ENCODE results near the gene IRF4. TPM values are rescaled to one million over a fixed set of nuclear protein-coding genes. Genes with fewer than 3 reads are reported as not detected.

The IRF4 gene
- total and polyA plus RNA-seq, 11 donors: 0.08 to 4.4 (median 0.30) TPM; not detected in 1

DNA sequence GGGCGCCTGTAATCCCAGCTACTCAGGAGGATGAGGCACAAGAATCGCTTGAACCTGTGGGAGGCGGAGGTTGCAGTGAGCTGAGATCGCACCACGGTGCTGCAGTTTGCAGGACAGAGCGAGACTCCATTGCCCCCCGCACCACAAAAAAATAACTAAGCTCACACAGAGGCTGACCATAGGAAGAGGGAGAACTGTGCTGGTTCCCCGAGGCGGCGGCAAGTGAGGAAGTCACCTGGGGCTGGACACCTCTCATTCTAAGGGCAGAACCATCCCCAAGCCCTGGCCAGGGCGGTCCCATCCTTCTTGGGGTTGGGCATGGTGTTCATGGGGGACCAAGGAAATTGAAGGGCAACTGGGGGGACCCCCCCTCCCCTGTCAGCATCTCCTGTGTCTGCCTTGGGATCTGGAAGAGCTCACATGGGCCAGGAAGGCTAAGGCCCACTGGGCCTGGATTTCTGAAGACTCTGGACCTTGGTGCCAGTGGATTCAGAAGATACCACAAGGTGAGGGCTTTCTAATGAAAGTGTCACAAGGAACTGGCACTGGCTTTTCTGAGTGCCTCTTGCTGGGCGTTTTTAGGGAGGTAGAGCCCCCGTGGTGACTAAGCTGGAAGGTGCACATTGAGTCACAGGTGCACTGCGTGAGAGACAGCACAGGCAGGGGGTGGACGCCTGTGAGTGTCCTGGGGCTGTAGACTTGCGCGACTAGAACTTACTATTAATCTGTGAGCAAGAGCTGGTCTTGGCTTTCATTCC is 11.5 kb downstream of the IRF4 start:
- 82 to 90% (median 83%) methylated on average over 17 of the region's 17 CpGs for WGBS, 4 donors
- DNase-seq (no peak), ATAC-seq (no peak)
- TF ChIP-seq, protein P1, sequence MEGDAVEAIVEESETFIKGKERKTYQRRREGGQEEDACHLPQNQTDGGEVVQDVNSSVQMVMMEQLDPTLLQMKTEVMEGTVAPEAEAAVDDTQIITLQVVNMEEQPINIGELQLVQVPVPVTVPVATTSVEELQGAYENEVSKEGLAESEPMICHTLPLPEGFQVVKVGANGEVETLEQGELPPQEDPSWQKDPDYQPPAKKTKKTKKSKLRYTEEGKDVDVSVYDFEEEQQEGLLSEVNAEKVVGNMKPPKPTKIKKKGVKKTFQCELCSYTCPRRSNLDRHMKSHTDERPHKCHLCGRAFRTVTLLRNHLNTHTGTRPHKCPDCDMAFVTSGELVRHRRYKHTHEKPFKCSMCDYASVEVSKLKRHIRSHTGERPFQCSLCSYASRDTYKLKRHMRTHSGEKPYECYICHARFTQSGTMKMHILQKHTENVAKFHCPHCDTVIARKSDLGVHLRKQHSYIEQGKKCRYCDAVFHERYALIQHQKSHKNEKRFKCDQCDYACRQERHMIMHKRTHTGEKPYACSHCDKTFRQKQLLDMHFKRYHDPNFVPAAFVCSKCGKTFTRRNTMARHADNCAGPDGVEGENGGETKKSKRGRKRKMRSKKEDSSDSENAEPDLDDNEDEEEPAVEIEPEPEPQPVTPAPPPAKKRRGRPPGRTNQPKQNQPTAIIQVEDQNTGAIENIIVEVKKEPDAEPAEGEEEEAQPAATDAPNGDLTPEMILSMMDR (IDR thresholded peaks at IDR 0.05): no peak
- TF ChIP-seq POLR2A (IDR thresholded peaks at IDR 0.05): no peak
- Histone ChIP-seq H3K4me1 (peaks cover 0 to under 1% (median 0%) of the 10 kb centered on the region in 12 donors), H3K27me3 (peaks cover 0 to 19% (median 4%) of the 10 kb centered on the region in 9 donors), H3K9me3 (peaks cover 0 to 5% (median 0%) of the 10 kb centered on the region in 12 donors), H3K4me3 (no peak overlapping the region), H3K27ac (no peak overlapping the region), H3K36me3 (no peaks in the 10 kb centered on the region)
- intact Hi-C loops (cut with DNase I): loop anchor here in 2 of 10 donors (5.0 to 10.0 kb wide), 2 partner anchors 188 to 216 kb away; no protein-coding TSS in a partner anchor

DNA sequence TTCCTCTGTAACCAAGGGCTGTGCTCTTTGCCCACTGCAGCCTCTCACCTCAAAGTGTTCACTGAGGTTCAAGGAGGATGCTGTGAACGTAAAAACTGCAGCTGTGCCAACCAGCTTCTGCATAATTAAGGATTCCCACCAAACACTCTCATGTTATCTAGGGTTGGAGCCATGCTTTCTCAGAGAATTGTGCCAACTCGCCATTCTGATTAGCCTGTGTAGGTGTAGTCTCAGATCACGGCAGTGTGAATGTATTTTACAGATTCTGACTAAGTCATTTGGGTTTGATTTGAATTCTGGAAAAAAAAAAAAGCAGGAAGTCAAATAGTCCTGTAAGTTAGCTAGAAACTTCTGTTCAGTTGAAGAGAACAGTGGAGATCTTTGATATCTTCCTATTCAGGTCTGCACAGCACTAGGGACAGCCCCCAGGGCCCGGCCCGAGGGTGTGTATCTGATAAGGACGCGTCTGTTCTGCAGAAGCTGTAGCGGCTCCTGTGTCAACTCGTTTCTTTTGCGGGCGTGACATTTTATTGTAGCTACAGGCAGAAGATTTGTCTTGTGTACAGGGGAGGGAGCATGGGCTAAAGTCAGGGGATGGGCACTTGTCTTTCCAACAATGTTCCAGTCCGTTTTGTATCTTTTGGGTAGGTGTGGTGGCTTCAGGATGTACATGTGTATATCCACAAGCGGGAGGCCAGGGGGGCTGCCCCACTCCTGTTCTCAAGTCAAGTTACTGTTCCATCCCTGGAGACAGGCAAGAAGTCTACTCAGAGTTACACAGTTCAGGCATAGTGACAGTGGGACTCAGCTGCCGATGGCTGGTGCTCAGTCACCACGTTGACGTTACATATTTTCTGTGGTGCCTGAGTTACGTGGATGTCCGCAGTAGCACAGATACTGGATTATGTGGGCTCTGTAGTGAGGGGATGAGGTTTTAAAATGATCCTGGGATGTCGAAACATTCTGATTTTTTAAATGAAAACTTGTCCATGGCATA is 12.4 kb downstream of the IRF4 start:
- H3K4me3 ChIP-seq: no peak overlapping the region
- no peak for DNase-seq
- no peak for TF ChIP-seq POLR2A (IDR thresholded peaks at IDR 0.05)
- TF ChIP-seq, protein P1 (IDR thresholded peaks at IDR 0.05): no peak
- H3K27ac ChIP-seq: no peak overlapping the region
- H3K4me1 ChIP-seq: peaks cover 0 to 9% (median 0%) of the 10 kb centered on the region in 12 donors
- 66 to 73% (median 67%) methylated on average over 19 of the region's 19 CpGs for WGBS, 4 donors
- peaks cover 0 to 5% (median 0%) of the 10 kb centered on the region in 12 donors for H3K9me3 ChIP-seq
- H3K36me3 ChIP-seq: no peaks in the 10 kb centered on the region
- intact Hi-C loops (cut with DNase I): loop anchor here in 2 of 10 donors (5.0 to 10.0 kb wide), 2 partner anchors 189 to 217 kb away; no protein-coding TSS in a partner anchor
- H3K27me3 ChIP-seq: peaks cover 0 to 19% (median 4%) of the 10 kb centered on the region in 9 donors
- ATAC-seq: no peak

DNA sequence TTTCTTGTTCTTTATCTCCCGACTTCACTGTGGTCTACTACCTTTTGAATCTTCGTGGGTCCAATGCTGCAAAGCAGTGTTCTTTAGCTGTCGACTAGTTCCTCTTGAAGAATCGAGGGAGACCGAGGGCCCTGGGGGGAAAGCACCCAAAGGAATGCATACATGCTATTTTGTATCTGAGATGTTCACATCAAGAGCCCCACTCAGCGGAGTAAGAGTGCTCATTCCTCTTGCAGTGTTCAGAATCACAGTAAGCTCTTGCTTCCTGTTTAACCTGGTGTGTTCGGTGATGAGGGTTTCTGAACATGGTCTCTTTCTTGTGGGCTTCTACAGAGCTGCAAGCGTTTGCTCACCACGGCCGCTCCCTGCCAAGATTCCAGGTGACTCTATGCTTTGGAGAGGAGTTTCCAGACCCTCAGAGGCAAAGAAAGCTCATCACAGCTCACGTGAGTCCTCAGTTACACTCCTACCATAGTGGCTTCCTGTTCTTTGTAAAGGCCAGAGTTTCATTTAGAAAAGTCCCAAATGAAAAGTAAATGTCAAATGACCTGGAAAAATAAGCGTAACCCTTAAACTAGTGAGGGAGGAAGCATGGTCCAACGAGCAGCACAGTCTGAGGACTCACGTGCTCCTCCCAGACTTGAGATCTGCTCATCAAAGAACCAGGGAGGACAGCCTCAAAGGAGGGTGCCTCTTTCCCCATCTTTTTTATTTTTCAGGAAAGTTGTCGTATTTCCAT is 13.3 kb downstream of the IRF4 start:
- ATAC-seq: no peak
- no peak for DNase-seq
- 86 to 88% (median 87%) methylated on average over 15 of the region's 15 CpGs for WGBS, 4 donors
- Histone ChIP-seq H3K27ac (no peak overlapping the region), H3K9me3 (peaks cover 0 to 5% (median 0%) of the 10 kb centered on the region in 12 donors), H3K4me3 (no peak overlapping the region), H3K36me3 (no peaks in the 10 kb centered on the region), H3K4me1 (peaks cover 0 to 11% (median 0%) of the 10 kb centered on the region in 12 donors), H3K27me3 (peaks cover 0 to 19% (median 4%) of the 10 kb centered on the region in 9 donors)
- intact Hi-C loops (cut with DNase I): loop anchor here in 3 of 10 donors (5.0 to 10.0 kb wide), 2 partner anchors 190 to 218 kb away; no protein-coding TSS in a partner anchor
- TF ChIP-seq, protein P1 (IDR thresholded peaks at IDR 0.05): no peak
- no peak for TF ChIP-seq POLR2A (IDR thresholded peaks at IDR 0.05)
